ENCODE results near the gene ADAP1.
"Not testable (repeated sequence)": the region's sequence is repeated elsewhere in the genome, so short reads cannot be mapped to it uniquely, and the experiment has no call there.

GRCh38 chr7:1002445-1002844 lies 48.0 kb upstream of the ADAP1 start:
- TF ChIP-seq POLR2AphosphoS5 (IDR thresholded peaks at IDR 0.05; ENCODE audit: low read depth, low read length); EP300 (IDR thresholded peaks at IDR 0.05; ENCODE audit: borderline replicate concordance in 1 of 2, low read depth in 2 of 2, low read length in 2 of 2); YY1 (IDR thresholded peaks at IDR 0.05; ENCODE audit: low read depth, low read length); GABPA (IDR thresholded peaks at IDR 0.05; ENCODE audit: borderline replicate concordance, insufficient read depth, low read length); USF2 (IDR thresholded peaks at IDR 0.05; ENCODE audit: low read length): not testable (repeated sequence)
- TF ChIP-seq, protein P1, sequence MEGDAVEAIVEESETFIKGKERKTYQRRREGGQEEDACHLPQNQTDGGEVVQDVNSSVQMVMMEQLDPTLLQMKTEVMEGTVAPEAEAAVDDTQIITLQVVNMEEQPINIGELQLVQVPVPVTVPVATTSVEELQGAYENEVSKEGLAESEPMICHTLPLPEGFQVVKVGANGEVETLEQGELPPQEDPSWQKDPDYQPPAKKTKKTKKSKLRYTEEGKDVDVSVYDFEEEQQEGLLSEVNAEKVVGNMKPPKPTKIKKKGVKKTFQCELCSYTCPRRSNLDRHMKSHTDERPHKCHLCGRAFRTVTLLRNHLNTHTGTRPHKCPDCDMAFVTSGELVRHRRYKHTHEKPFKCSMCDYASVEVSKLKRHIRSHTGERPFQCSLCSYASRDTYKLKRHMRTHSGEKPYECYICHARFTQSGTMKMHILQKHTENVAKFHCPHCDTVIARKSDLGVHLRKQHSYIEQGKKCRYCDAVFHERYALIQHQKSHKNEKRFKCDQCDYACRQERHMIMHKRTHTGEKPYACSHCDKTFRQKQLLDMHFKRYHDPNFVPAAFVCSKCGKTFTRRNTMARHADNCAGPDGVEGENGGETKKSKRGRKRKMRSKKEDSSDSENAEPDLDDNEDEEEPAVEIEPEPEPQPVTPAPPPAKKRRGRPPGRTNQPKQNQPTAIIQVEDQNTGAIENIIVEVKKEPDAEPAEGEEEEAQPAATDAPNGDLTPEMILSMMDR (IDR thresholded peaks at IDR 0.05; ENCODE audit: control extremely low read depth in 1 of 3, insufficient read depth in 1 of 3, low read depth in 1 of 3, low read length in 3 of 3), result not testable (repeated sequence)
